ENCODE data around the gene MYOG.

DNA sequence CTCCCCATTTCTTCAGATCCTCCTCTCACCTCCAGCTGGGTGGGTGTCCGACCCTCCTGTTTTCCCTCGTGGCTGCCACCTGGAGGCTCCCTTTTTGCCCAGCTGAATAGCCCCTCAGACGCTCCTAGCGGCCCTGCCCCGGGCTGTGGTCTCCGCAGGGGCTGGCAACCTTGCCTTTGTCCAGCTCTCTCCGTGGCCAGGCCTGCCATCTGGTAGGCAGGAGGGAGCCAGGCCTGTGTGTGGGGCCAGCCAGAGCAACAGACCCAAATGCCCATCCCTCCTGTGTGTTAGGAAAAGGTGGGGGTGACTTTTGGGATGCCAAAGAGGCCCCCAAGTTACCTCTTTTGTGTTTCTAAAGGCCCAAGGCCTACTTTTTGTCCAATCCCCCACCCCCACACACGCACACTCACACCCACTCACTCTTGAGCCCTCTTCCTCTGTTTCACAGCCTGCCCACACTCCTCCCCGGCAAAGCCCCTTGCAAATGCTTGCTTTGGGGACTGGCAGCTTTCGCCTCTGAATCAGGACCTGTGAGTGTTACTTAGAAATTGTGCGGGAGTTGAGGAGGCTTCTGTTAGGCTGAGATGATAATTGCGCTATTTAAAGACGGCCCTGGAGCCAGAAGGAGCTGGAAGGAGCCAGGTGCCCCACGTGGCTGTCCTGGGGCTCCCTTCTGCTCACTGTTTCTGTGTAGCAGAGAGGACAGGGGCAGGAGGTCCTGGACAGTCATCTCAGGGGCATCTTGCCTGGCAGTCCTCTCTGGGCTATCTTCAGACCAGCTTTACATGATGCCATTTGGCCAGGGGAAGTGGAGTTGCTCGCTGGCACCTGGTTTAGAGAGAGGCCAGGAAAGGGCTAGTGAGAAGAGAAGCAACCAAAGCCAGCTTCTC, 50.5 kb downstream of the MYOG start:
- TF ChIP-seq CTCF (IDR thresholded peaks at IDR 0.05 in 8 of 11, conservative IDR thresholded peaks at IDR 0.05 in 3 of 11) (no peak), POLR2A (IDR thresholded peaks at IDR 0.05) (no peak)

All from spleen (tissue), 7 donors.